DOHH2 (cell line): Measurements from ENCODE around the gene MYL12A.

ENCODE experiments used
- EZH2phosphoT487 ChIP-seq: fragments of 200-600 bp; sonication (generic); IDR thresholded peaks from 2 replicates; pipeline ENCODE4 v1.6.1; 2017; ENCODE audit warnings: borderline replicate concordance, mild to moderate bottlenecking, antibody characterized with exemption, low read length, moderate library complexity, mixed read lengths
- TF ChIP-seq, protein P1 (sequence below): fragments of 200-600 bp; sonication (generic); IDR thresholded peaks from one replicate; pipeline ENCODE4 v1.5.1; 2014; ENCODE audit warnings: antibody characterized with exemption, mild to moderate bottlenecking, low read depth, low read length; ENCODE audit not compliant: poor library complexity, severe bottlenecking

GRCh38 chr18:3260995-3261372 lies 13.4 kb downstream of the MYL12A start:
- TF ChIP-seq, protein P1, sequence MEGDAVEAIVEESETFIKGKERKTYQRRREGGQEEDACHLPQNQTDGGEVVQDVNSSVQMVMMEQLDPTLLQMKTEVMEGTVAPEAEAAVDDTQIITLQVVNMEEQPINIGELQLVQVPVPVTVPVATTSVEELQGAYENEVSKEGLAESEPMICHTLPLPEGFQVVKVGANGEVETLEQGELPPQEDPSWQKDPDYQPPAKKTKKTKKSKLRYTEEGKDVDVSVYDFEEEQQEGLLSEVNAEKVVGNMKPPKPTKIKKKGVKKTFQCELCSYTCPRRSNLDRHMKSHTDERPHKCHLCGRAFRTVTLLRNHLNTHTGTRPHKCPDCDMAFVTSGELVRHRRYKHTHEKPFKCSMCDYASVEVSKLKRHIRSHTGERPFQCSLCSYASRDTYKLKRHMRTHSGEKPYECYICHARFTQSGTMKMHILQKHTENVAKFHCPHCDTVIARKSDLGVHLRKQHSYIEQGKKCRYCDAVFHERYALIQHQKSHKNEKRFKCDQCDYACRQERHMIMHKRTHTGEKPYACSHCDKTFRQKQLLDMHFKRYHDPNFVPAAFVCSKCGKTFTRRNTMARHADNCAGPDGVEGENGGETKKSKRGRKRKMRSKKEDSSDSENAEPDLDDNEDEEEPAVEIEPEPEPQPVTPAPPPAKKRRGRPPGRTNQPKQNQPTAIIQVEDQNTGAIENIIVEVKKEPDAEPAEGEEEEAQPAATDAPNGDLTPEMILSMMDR, result no peak
- TF ChIP-seq EZH2phosphoT487, result no peak
